Upper lobe of right lung (tissue), 1 donor: ENCODE measurements around the gene KIF16B. TPM values are rescaled to one million over a fixed set of nuclear protein-coding genes. Genes with fewer than 3 reads are reported as not detected.

ENCODE experiments used
- ATAC-seq: fragments of 200-7000 bp; cut with Tn5 transposase; one replicate; pipeline ENCODE4 v1.9.1; 2020; ENCODE audit warnings: mild to moderate bottlenecking, moderate library complexity
- DNase-seq: peaks from one replicate; pipeline ENCODE4 v3.0.0-alpha.2; 2020
- H3K27ac ChIP-seq: fragments of 200-600 bp; one replicate; pipeline ENCODE4 v1.8.0; 2022
- H3K27me3 ChIP-seq: fragments of 200-600 bp; one replicate; pipeline ENCODE4 v1.8.0; 2022; ENCODE audit warnings: mild to moderate bottlenecking
- H3K36me3 ChIP-seq: fragments of 200-600 bp; one replicate; pipeline ENCODE4 v1.8.0; 2022
- H3K4me1 ChIP-seq: fragments of 200-600 bp; one replicate; pipeline ENCODE4 v1.8.0; 2022
- H3K4me3 ChIP-seq: fragments of 200-600 bp; one replicate; pipeline ENCODE4 v1.8.0; 2022; ENCODE audit warnings: mild to moderate bottlenecking
- H3K9me3 ChIP-seq: fragments of 200-600 bp; one replicate; pipeline ENCODE4 v1.8.0; 2022
- intact Hi-C: fragments of 100-400 bp; cut with DNase I; formaldehyde crosslinking; loops from one replicate; pipeline ENCODE4 v1.11.0; 2022
- total RNA-seq: library from RNA; stranded (reverse); fragmentation: NEBNext Ultra II Directional; extraction: Animal tissue kit (Norgen Biotek cat#: 25700); gene quantifications from one replicate; pipeline ENCODE4 v1.2.1, GENCODE V29; 2021
- TF ChIP-seq, protein P1 (sequence below): fragments of 200-600 bp; IDR thresholded peaks from one replicate; pipeline ENCODE4 v1.8.0; 2022; ENCODE audit warnings: antibody characterized with exemption
- donor health status: DM: no; HTN: yes; CAD: no; lungs with severe emphysema.

Gene KIF16B
- total RNA-seq, 1 donor from 2014 or later, result 21.6 TPM

DNA sequence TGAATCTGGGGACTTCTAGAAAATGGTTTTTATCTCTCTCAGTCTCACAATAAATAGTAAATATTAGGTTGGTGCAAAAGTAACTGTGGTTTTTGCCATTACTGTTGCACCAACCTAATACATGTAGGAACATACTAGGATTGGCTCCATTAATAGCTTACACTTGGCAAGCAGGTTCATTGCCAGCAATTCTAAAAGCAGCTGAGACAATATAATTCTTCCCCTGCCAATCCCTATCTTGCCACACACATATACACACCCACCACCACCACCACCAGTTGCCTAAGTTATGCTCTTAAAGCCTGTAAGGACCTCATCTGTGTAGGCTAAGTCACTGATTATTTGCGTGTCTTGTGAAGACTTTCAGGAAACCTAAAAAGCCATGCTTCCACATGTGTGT is 145.1 kb downstream of the KIF16B start:
- H3K36me3 ChIP-seq, result peaks cover 44% of the 10 kb centered on the region

DNA sequence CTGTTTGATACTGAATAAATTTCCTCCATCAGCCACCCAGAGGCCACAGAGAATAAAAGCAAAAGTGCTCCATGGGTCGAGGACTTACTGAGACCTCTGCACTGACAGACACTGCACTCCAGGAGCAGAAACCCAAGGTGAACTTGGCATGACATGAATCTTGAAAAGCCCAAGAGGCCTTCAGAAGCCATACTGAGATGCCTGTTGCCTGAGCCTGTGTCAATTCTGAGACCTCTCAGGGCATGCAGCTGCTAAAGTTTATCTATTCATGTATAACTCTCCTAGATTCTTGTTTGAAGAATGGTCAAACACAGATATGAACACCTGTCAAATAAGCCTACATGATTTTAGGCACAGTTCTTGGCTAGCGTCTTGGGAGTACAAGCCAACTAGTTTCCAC is 145.7 kb downstream of the KIF16B start:
- intact Hi-C loops, result no loop called here
- ATAC-seq, result no peak
- TF ChIP-seq, protein P1, sequence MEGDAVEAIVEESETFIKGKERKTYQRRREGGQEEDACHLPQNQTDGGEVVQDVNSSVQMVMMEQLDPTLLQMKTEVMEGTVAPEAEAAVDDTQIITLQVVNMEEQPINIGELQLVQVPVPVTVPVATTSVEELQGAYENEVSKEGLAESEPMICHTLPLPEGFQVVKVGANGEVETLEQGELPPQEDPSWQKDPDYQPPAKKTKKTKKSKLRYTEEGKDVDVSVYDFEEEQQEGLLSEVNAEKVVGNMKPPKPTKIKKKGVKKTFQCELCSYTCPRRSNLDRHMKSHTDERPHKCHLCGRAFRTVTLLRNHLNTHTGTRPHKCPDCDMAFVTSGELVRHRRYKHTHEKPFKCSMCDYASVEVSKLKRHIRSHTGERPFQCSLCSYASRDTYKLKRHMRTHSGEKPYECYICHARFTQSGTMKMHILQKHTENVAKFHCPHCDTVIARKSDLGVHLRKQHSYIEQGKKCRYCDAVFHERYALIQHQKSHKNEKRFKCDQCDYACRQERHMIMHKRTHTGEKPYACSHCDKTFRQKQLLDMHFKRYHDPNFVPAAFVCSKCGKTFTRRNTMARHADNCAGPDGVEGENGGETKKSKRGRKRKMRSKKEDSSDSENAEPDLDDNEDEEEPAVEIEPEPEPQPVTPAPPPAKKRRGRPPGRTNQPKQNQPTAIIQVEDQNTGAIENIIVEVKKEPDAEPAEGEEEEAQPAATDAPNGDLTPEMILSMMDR, result no peak
- Histone ChIP-seq H3K9me3 (no peaks in the 10 kb centered on the region), H3K27me3 (no peaks in the 10 kb centered on the region), H3K4me3 (no peak overlapping the region), H3K27ac (no peak overlapping the region), H3K36me3 (peaks cover 44% of the 10 kb centered on the region), H3K4me1 (no peaks in the 10 kb centered on the region)
- DNase-seq, result no peak

More for the DNA sequence above, 145.1 kb downstream of the KIF16B start:
- H3K4me1 ChIP-seq, result no peaks in the 10 kb centered on the region
- TF ChIP-seq, protein P1, result no peak
- no peak overlapping the region for H3K4me3 ChIP-seq
- no peak overlapping the region for H3K27ac ChIP-seq
- no peaks in the 10 kb centered on the region for H3K27me3 ChIP-seq
- no peaks in the 10 kb centered on the region for H3K9me3 ChIP-seq
- ATAC-seq (no peak), DNase-seq (no peak)
- intact Hi-C loops, result no loop called here

DNA sequence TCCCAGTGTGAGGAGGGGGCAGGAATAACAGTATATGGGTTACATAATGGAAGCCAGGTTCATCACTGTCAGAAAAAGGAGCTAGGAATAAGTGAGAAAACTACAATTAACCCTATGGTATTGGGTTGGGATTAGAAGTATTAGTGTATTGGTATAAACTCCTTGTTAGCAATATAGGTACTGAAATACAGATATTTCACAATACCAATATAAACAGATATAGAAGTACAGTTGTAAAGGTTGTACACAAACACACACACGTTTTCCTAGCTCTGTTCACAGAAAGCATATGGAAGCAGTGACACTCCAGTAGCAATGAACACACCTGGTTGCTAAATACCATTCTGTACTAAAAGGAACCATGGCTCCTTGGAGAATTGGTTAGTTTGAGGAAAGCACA is 148.5 kb downstream of the KIF16B start:
- Histone ChIP-seq H3K27ac (no peak overlapping the region), H3K4me1 (no peaks in the 10 kb centered on the region), H3K27me3 (no peaks in the 10 kb centered on the region), H3K36me3 (peaks cover 44% of the 10 kb centered on the region), H3K4me3 (no peak overlapping the region), H3K9me3 (no peaks in the 10 kb centered on the region)
- intact Hi-C loops, result no loop called here
- no peak for DNase-seq
- TF ChIP-seq, protein P1, result no peak
- ATAC-seq, result no peak

DNA sequence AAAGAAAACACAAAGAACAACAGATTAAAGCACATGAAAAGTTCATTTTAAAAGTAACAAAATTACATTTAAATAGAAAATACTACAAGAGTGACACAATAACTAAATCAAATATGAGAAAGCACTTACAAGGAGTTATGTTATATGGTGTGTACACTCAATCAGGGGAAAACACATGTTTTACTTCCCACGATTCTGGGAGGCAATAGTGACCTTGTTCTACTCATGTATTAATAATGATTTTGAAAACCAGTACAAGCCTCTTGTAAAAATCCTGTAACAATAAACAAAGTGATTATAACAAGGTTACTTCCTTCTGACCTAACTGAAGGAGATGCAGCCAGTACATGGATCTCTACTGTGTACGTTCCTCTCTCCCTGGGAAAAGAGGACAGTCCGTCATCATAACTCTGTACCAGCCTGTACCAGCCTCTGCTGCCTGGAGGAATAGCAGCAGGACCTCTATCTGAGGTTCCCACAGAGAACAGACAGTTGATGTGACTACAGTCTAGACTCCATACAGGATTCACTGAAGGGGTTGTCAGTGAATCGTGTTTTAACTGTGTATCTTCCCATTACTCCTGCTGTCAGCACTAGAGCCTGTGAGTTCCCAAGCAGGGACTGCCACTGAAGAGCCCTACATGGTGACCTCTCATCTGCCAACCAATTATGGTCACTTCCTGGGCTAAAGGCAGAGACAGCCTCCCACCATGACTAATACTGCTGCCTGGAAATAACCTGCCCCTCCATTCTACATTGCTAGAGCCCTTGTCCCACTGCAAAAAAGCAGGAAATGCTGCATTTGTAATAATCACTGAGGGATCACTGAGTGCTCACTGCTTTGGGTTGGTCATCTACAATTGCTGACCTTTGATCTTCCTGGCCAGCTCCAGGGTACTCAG is 149.7 kb downstream of the KIF16B start:
- Histone ChIP-seq H3K4me3 (no peak overlapping the region), H3K36me3 (peaks cover 33% of the 10 kb centered on the region), H3K4me1 (no peaks in the 10 kb centered on the region), H3K27ac (no peak overlapping the region), H3K27me3 (no peaks in the 10 kb centered on the region), H3K9me3 (no peaks in the 10 kb centered on the region)
- intact Hi-C loops, result no loop called here
- TF ChIP-seq, protein P1, result no peak
- ATAC-seq, result no peak
- DNase-seq, result no peak

DNA sequence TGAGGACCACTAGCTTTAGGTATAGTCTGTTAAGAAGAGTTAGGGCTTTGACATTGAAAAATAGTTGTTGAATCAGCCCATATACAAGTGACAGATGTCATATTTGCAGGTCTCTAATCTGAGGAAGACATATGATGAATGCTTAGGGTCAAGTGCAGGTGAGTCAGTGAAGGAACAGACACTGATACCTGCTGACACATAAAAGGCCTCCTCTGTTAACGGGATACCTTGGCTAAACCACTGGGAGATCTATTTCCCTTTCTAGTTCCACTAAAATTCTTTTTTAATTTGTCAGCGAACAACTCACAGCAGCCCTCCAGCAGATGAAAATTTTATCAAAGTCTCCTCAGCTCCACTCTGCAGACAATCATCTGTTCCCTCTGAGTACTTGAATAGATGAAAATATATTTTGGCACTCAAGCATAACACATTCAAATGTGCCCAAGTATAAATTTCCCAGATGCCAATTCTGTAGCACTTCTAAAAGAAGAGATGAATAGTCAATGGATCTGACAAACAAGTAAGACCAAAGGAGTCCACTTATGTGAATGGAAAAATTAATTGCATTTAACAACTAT is 154.0 kb downstream of the KIF16B start:
- TF ChIP-seq, protein P1, result no peak
- DNase-seq (no peak), ATAC-seq (no peak)
- H3K9me3 ChIP-seq, result no peaks in the 10 kb centered on the region
- no peak overlapping the region for H3K27ac ChIP-seq
- no peaks in the 10 kb centered on the region for H3K36me3 ChIP-seq
- intact Hi-C loops, result no loop called here
- no peaks in the 10 kb centered on the region for H3K27me3 ChIP-seq
- H3K4me3 ChIP-seq, result no peak overlapping the region
- no peaks in the 10 kb centered on the region for H3K4me1 ChIP-seq
